HK-2 (cell line): ENCODE measurements around the gene PDGFRB.
A peak's percentile ranks its signal among the peaks of the same experiment; 100 is the strongest.

Source experiments
- DNase-seq: peaks from one replicate; pipeline ENCODE4 v3.0.0-alpha.2; 2018; ENCODE audit not compliant: unreplicated experiment

PDGFRB gene

DNA sequence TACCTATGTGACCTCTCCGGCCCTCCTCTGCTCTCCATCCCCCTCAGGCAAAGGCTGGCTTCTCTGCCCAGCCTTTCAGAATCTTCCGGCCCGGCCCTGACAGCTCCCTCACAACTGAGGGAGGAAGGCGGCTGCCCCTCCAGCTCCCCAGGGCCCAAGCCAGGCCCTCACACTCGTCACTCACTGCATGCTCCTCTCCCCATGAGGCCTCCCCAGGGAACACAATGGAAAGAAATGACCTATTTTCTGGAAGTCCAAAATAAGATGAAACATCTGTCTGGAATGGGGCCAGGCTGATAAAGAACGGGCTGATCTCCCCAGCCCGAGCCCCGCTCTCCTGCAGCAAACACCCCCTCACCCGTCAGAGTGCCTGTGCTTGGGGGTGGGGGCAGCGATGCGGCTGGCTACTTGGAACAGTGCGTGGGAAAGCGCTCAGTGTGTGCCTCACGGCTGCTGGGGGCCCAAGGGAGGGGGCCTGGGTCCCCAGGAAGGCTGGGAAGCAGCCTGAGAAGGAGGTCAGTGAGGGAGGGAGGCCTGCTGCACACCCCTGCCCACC lies 11.3 kb downstream of the PDGFRB start:
- no peak for DNase-seq

DNA sequence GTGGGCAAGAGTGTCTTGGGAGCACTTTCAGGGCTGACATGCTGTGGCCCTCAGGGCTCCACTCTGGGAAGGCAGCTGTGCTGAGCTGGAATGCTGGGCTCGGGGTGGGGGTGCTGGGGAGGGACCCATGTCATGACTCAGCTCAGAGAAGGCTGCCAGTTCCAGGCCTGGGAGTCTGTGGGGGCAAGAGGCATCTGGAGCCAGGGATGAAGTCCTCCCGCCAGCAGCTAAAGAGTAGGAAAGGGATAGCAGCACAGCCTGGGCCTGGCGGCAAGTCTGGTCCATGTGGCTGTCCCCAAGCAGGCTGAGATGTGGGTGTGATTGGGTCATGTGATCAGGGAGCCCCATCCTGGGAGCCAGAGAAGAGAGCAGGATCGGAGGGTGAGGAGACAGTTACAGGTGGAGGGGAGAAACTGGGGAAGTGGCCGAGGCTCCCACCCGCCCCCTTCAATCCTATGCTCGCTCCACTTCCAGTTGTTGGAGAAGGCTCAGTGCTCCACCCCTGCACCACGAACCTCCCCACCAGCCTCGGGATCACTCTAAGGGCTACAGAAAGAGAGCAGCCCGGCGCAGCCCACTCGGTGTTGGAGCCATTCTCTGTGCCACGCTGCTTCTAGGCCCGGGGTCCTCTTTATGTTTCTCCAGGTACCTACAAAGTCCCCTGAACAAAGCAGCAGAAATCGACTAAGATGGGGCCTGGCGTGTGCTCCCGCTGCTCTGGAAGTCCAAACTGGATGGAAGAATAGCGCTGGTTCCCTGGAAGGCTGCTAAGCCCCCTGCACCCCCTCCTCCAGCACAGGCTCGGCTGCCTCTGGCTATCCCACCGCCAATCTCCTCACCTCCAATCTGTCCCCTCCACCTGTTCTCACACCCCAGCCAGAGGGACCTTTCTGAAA lies 12.0 kb downstream of the PDGFRB start:
- DNase-seq: peak; percentile 59

DNA sequence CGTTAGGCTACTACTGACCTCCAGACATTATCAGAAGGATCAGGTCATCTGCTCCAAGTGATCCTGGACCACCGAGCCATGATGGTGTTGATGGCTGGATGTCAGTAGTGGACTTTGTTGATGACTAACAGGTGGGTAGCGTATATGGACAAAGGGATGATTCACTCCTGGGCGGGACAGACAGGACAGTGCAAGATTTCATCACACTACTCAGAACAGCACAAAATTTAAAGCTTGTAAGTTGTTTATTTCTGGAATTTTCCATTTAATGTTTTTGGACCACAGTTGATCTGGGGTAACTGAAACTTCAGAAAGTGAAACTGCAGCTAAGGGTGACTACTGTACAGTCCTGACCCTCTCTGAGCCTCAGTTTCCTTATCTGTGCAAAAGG lies 12.7 kb downstream of the PDGFRB start:
- DNase-seq: peak; percentile 29

DNA sequence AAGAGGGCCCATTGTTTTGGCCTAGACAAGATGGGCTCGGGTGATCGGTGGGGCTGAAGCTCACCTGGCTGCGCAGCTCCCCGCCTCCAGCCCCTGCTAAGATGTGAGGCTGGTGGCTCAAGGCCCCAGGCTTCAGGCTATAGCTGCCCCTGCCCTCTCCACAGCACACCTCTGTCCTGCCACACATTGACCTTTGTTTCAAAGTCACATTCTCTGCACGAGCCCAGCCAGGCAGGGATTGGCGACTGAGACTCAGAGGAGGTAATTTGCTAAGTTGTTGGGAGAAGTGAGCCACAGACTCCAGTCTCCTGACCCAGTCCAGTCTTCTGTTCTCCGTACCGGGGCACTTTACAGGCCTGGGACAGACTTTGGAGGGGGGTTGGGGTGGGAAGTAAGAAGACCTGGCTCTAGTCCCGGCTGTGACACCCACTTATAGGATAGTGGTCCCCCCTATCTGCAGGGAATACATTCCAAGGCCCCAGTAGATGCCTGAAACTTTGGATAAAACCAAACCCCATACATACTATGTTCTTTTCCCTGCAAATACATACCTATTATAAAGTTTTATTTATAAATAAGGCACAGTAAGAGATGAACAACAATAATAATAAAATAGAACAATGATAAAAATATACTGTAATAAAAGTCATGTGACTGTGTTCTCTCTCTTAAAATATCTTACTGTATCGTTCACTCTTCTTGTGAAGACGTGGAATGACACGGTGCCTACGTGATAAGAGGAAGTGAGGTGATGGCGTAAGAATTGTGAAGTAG lies 13.3 kb downstream of the PDGFRB start:
- no peak for DNase-seq

DNA sequence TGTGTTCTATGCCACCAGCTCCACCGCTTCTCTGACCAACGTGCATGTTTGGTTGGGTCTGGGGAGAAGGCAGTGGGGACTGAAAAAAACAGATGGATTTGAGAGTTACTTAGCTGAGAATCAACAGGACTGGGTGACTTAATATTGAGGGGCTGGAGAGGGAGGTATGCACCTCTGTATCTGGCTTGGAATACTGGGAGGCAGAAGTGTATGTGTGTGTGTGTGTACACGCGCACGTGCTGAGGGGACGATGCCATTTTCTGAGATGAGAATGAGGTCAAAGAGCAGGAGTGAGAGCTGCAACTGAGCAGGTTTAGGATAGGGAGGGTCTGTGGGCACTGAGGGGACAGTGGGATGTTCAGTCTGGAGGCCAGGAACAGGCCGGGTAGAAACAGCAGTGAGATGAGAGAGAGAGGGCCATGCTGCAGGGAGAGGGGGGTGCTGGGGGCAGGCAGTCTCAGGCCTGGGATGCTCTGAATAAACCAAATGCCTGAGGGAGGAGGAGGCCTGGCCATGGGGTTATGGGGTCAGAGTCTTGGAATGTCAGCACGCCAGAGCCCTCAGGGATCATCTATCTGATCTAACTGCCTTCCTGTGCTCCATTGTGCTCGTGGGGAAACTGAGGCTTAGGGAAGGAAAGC lies 14.0 kb downstream of the PDGFRB start:
- no peak for DNase-seq

DNA sequence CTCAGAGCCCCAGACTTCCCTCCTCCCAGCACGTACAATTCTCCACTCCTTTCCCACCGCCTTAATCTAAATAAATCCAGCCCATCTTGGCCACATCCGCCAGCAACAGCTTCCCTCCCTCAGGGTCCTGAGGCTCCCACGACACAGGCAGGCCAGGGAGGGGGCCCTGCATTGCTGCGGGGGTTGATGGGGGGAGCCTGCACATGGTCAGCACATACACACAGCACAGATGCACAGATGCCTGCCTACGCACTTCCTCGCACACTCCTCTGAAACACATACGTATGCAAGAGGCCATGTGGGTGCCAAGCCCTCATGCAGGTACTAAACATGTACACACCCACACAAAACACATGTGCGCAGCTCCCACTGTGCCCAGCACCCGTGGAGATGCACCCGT lies 14.8 kb downstream of the PDGFRB start:
- no peak for DNase-seq

DNA sequence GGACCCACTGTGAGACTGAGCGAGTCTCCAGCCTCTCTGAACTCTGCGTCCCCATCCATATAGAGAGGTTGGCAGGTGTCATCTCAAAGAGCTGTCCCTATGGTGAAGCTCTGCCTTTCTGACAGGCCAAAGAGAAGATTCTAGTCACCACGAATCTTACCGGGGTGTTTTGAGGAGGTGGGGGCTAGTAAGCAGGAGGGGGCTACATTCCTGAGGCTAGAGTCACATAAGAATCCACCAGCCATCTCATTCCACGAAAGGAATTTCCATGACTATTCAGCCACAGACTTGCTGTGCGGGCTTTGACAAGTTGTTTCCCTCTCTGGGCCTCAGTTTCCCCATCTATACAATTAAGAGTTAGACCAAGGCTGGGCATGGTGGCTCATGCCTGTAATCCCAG lies 16.3 kb downstream of the PDGFRB start:
- no peak for DNase-seq

DNA sequence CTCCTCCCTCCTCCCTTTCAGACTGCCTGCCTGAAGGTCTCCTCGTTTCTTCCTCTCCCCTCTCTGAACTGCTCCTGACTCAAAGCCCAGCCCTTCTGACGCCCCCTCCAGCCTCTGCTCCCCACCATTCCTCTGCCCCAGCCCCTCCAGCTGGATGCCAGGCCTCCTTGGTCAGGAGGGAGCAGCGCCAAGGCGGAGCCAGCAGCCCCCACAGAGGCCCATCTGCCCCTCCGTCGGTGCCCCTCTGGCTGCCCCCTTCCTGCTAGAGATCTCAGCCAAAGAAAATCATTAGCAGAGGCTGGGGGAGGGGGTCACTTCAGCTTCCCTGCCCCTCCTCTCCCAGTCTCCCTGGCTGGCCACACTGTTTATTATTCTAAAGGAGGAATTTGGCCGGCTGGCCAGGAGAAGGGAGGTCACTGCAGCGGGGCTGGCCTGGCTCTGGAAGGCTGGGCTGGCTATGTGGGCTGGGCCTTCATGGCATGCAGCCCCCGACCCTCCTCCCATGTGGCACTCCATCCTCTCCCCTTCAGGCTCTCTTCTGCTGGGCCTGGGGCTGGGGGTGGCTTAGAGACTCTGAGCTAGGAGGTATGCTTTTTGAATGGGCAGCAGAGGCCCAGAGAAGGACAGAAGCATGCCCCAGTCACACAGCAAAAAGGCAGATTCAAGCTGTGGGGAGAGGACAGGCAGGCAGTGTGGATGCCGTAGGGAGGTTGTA lies 16.9 kb downstream of the PDGFRB start:
- peak; percentile 34 for DNase-seq

DNA sequence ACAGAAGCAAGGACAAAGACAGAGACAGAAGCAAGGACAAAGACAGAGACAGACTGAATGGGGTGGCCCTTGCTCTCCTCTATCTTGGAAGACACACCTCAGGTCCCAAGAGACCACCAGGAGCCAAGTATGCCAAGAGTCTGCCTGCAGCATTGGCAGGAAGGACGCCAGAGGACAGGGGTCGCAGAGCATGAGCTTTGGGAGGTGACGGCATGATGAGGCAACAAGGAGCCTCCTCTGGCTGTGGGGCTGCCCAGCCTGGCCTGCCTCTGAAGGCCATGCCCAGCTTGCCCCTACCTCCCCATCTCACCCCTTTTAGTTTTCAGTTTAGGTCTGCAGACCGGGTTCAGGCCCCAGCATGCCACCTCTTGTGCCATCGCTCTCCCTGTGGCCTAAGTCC lies 17.6 kb downstream of the PDGFRB start:
- DNase-seq: no peak

DNA sequence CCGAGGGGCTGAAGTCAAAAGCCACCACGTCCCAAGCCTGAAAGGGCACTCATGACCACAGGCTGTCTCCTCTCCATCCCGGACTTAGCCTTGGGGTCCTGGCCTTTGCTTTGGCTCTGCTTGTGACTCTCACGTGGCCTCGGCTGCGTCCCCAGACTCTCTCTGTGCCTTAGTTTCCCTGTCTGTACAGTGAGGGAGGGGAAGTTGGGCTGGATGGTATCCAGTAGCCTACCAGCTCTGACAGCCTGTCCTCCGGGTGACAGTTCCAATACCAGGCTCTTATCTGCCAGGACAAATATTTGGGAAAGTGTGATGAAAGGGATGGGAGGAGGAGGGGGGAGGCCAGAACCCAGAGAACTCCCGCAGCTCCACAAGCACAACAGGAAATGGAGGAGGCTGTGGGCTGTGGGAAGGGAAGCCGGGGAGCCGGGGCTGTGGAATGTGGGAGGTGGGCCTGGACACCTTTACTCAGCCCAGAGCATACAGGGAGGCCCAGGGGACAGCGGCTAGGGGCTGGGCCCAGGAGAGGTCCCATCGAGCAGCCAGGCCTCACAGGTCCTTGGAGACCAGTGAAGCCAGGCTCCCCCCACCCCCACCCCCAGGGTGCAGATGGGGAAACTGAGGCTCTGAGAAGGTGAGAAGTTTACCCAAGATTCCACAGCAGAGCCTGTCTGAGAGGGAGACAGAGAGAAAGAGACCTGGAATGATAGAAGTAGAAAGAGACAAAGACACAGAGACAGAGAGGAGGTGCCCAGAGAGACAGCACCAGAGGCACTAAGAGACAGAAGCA lies 18.3 kb downstream of the PDGFRB start:
- DNase-seq: no peak

DNA sequence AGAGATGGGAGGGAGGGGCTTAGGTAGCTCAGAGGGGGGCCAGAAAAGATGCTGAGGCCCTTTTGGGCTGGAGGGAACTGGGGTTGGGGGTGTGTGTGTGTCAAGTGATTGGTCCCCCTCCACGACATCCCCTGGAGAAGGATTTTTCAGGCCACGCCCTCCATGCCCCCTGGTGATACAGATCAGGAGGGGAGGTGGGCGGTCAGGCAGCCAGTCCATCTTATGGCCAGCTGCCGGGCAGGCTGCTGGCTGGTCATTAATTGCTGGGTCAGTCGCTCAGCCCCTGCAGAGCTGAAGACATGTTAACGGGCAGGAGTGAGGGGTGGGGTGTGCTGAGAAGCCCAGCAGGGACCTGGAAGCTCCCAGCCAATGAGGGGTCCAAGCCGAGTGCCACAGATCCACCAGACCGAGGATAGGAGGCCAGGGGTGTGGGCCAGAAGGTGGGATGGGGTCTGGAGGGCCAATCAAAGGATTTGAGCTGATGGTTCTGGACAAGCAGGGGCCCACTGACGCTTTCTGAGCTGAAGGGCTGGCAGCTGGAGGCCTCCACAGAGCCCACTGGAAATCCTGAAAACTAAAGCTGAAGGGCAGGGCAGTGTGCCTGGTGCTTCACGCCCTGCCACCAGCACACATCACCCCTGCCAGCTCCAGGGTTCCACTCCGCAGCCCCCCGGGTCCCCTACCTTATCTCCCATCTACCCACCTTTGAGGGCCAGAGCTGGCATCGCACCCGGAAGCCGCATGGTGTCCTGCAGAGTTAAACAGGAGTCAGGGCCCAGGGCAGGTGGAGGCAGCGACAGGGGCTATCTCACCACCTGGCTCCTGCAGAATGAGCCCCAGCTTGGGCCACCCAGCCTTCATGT lies 19.1 kb downstream of the PDGFRB start:
- DNase-seq: no peak

DNA sequence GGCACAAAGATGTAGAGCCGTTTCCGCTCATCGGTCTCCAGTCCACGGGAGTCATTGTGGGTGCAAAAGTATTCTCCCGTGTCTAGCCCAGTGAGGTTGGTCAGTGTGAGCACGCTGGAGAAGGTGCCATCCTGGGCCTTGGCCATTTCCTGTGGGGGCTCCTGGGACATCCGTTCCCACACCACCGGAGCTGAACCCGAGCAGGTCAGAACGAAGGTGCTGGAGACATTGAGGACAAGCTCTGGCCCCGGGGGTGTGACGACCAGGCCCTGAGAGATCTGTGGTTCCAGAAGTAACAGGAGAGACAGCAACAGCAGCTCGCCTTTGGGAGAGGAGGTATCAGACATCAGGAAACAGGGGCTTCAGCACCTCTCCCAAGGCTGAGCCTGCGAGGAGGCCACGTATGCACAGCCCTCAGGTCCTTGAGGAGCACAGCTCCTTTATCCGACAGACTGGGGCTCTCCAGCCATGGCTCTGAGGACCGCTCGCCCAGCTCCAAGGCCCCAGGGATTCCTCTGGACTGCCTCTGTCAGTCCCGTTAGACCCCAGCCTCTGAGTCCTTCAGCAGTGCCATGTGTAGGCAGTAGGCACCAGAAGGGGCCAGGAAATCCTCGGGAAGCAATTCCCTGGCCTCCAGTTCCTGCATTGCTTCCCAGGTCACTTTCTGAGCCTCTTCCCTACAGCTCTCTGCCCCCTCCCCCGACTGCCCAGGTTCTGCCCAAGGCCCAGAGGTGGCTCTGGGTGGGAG lies 19.9 kb downstream of the PDGFRB start:
- no peak for DNase-seq

DNA sequence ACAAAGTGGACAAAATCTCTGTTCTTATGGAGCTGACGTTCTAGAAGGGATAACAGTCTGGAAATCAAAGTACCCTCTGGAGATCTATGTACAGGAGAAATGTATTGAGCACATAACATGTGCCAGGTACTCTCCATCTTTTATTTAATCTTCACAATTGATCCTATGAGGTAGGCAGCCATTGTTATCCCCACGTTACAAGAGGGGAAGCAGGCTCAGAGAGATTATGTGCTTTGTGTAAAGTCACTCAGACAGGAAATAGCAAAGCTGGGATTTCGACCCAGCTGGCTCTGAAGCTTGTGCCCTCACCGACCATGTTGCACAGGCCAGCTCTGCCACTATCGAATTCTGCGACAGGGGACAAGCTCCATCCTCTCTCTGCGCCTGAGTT lies 21.5 kb downstream of the PDGFRB start:
- DNase-seq: no peak

DNA sequence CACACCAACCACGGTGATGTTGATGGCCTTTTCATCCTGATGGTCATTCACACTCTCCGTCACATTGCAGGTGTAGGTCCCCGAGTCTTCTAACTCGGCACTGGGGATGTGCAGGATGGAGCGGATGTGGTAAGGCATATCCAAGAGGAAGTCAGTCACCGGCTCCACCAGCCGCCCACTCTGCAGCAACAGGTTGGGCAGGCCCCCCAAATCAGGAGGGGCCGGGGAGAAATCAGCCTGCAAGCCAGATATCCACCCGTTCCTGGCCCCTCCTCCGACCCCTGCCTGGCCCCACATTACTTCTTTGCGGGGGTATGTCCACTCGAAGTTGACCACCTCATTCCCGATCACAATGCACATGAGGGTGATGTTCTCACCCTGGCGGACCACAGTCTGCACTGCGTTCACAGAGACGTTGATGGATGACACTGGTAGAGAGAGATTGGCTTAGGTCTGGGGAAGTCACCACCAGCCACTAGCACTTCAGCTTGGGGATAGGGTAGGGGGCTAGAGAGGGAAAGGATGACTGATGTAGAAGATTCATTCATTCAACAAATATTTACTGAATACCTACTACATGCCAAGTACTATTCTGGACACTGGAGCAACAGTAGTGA lies 22.0 kb downstream of the PDGFRB start:
- no peak for DNase-seq

DNA sequence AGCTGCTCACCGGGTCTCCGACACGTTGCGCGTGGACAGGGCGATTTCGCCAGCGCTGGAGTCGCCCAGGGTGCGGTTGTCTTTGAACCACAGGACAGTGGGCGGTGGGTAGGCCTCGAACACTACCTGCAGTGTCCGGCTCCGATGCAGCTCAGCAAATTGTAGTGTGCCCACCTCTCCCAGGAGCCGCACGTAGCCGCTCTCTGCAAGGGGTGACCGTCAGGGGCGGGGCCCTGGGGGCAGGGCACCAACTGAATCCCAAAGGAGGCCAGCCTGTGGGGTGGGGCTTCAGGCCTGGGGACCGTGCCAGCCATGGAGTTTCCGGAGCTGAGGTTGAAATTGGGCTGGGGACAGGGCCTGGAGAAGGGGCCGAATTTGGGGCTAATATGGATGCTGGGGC lies 22.9 kb downstream of the PDGFRB start:
- no peak for DNase-seq

DNA sequence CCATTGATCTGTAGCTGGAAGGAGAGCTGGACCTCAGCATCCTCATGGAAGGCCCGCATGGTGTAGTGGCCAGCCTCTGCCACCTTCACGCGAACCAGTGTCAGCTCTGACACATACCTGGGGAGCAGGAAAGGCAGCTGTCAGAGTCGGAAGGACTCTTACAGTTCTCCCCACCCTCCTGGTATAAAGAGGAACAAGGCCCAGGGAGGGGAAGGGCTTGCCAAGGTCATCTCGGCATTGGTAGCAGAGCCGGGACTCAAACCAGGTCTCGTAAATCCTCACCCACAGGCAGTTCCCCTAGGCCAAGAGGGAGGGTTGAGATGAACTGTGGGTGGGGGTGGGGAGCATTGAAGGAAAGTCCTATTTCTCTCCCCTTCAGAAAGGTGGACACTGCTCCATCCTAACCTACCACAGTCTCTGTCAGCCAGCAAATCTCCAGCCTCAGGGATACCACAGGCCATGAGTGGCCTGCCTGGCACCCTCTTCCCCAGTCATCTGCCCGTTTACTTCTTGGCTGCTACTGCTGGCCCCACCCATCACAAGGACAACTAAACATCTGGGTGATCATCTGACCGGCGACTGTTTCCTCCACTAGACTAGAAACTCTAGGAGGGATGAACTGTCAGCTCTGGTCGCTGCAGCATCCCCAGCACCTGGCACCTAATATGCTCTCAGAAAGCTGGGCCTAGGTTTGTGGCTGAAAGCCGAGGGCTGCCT lies 23.5 kb downstream of the PDGFRB start:
- no peak for DNase-seq

DNA sequence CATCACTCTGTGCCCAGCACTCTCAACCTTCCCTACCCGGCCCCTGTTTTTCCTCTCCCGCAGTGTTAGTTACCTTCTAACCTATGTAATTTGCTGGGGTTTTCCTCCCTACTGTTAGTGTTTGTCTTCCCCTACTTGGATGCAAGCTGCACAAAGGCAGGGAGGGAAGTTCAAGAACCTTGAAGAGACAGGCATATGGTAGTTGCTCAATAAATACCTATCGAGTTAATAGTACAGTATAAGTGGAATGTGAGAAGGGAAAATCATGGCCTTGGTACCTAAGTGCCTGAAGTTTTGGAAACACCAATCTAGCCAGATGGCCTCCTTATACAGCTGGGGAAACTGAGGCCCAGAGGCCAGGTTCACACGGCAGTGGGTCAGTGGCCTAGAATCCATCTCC lies 24.2 kb downstream of the PDGFRB start:
- no peak for DNase-seq

DNA sequence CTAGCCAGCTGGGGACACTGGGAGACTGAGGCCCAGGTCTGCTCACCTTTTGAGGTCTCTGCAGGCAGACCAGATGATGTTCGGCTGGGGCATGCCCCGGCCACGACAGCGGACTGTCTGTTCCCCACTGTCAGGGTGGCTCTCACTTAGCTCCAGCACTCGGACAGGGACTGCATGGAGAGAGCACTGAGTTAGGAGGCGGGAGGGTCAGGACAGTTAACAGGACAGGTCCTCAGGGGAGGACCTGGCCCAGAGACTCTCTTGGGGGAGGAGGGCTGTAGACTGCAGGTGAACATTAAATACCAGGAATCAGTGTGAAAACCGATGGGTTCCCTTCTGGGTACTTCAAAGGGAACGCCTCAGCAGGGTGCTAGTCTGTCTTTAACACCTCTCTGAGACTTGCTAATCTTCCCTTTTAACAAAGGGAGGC lies 25.1 kb downstream of the PDGFRB start:
- no peak for DNase-seq
